Muscle of back (tissue), 11 donors: ENCODE measurements around the gene OBSCN. TPM values are rescaled to one million over a fixed set of nuclear protein-coding genes. Genes with fewer than 3 reads are reported as not detected.
"Not testable (repeated sequence)": the region's sequence is repeated elsewhere in the genome, so short reads cannot be mapped to it uniquely, and the experiment has no call there.

Experiments used
- DNase-seq, 3 donors: peaks; one replicate each; pipeline versions ENCODE4 v3.0.0 to v3.0.0-alpha.2; 2013
- polyA plus RNA-seq, 10 donors: library from polyadenylated mRNA; unstranded; fragments of 120-200 nt; gene quantifications; one replicate each; pipeline ENCODE4 v1.2.1, GENCODE V29; 2013; ENCODE audit not compliant: insufficient read length in 10 of 10

The OBSCN gene
- polyA plus RNA-seq, 10 donors = 179 to 336 (median 279) TPM

- no peak for DNase-seq
These were observed 36.5 kb upstream of the OBSCN start for GRCh38 chr1:228171221-228171891.

GRCh38 chr1:228172591-228173527 lies 35.0 kb upstream of the OBSCN start:
- DNase-seq = no peak

- DNase-seq = not testable (repeated sequence)
These were observed 34.0 kb upstream of the OBSCN start for GRCh38 chr1:228173528-228174481.

GRCh38 chr1:228174482-228175315 lies 33.1 kb upstream of the OBSCN start:
- DNase-seq = no peak

- DNase-seq = no peak
These were observed 32.4 kb upstream of the OBSCN start for GRCh38 chr1:228175316-228176023.

GRCh38 chr1:228176024-228176395 lies 31.8 kb upstream of the OBSCN start:
- DNase-seq = no peak

- no peak for DNase-seq
These were observed 31.2 kb upstream of the OBSCN start for GRCh38 chr1:228176461-228177182.

DNA sequence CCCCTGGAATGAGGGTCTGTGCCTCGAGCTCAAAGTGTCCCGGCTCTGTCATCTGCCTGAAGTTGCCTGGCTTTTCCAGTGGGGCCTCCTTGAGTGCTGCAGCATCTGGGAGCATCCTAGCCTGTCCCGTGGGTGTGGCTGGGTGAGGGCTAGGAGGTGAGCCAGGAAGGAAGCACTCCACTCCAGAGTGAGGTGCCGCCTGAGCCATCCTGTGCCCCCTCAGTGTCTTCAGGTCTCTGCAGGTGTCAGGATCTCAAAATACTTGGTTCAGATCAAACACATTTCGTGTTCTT lies 30.7 kb upstream of the OBSCN start:
- no peak for DNase-seq

DNA sequence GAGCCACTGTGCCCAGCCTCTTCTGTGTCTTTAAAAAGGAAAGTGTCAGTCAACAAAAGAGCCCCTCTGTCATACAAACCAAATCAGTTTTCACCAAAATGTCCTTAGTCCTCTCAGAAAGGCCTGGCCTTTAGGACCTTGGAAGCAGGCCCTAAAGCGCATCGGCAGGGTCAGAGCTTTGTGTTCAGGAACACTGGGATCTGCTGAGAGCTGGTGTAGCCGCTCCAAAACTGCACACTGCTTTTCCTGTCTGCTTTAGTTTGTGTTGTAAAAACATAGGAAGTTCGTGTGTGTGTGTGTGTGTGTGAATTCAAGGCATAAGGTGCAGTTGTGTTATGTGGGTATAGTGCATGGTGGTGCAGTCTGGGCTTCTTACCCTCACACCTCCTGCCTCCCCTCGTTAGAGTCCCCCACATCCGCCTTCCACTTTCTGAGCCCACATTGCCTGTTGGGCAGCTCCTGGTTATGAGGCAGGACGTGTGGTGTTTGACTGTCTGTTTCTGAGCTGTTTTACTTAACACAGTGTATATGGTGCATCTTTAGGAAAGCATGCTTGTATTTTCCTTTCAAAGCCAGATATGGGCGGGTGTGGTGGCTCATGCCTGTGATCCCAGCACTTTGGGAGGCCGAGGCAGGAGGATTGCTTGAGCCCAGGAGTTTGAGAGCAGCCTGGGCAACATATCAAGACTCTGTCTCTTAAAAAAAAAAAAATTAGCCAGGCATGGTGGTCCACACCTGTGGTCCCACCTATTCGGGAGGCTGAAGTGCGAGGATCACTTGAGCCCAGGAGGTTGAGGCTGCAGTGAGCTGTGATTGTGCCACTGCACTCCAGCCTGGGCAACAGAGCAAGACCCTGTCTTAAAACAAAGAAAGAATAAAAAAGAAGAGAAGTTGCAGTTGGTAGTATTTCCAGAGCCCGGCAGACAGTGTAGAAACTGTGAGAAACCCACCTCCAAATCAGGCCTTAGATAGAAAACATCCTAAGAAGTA lies 29.8 kb upstream of the OBSCN start:
- DNase-seq = no peak

- no peak for DNase-seq
These were observed 28.8 kb upstream of the OBSCN start for GRCh38 chr1:228178737-228179684.

- DNase-seq = no peak
These were observed 27.4 kb upstream of the OBSCN start for GRCh38 chr1:228180271-228180958.

- DNase-seq = no peak
These were observed 26.7 kb upstream of the OBSCN start for GRCh38 chr1:228180959-228181644.

DNA sequence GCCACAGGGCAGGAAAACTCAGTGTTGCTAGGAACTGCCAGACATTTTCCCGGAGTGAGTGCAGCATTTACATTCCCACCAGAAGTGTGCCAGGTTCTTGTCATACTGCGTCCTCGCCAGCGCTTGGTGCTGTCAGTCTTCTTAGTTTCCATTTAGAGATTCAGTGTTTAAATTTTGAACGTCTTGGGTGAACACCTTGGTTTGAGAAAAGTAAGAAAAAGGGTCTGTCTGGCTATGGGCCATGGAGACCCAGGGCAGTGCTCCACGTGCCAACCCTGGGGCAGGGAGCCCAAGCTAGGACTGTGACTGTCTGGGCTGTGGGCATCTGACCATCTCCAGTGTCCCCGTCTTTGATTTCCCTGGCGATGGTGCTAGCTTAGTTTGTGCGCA lies 26.2 kb upstream of the OBSCN start:
- no peak for DNase-seq

- no peak for DNase-seq
These were observed 25.4 kb upstream of the OBSCN start for GRCh38 chr1:228182296-228183030.

- no peak for DNase-seq
These were observed 23.7 kb upstream of the OBSCN start for GRCh38 chr1:228184152-228184551.

GRCh38 chr1:228185641-228185965 lies 22.2 kb upstream of the OBSCN start:
- DNase-seq = no peak
